Measurements from ENCODE around the gene NT5C1A.

DNA sequence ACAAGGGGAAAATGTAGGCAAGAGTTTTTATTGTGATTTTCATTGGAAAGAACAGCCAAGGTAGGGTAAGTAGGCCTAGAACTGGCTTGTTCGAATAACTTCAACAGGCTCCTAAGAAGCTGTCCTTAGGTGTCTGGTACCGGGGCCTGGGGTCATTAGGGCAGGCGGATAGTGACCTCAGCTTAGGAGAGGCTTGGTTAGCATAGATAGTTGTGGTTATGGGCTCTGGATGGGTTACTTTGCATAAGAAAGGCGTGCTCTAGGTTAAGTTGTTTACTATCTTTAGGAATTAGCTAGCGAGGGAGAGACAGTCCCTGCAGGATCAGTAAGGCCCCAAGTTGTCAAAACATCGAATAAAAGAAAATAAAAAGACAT, 40.0 kb upstream of the NT5C1A start:
- TF ChIP-seq ZFP30 (CRISPR knock-in tag; IDR thresholded peaks at IDR 0.05): no peak
- no peak for TF ChIP-seq PPARA (CRISPR knock-in tag; IDR thresholded peaks at IDR 0.05; ENCODE audit: borderline replicate concordance)
- TF ChIP-seq, protein P1, sequence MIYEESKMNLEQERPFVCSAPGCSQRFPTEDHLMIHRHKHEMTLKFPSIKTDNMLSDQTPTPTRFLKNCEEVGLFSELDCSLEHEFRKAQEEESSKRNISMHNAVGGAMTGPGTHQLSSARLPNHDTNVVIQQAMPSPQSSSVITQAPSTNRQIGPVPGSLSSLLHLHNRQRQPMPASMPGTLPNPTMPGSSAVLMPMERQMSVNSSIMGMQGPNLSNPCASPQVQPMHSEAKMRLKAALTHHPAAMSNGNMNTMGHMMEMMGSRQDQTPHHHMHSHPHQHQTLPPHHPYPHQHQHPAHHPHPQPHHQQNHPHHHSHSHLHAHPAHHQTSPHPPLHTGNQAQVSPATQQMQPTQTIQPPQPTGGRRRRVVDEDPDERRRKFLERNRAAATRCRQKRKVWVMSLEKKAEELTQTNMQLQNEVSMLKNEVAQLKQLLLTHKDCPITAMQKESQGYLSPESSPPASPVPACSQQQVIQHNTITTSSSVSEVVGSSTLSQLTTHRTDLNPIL (CRISPR knock-in tag; IDR thresholded peaks at IDR 0.05; ENCODE audit: low read depth): no peak
- TF ChIP-seq ARNTL (CRISPR knock-in tag; IDR thresholded peaks at IDR 0.05; ENCODE audit: borderline replicate concordance, low read depth): no peak
- no peak for TF ChIP-seq ZFP3 (CRISPR knock-in tag; IDR thresholded peaks at IDR 0.05)
- TF ChIP-seq RARB (CRISPR knock-in tag; IDR thresholded peaks at IDR 0.05): no peak
- no peak for TF ChIP-seq ZC3H10 (CRISPR knock-in tag; IDR thresholded peaks at IDR 0.05)
- no peak for TF ChIP-seq ESRRG (CRISPR knock-in tag; IDR thresholded peaks at IDR 0.05)
- TF ChIP-seq ISL1 (CRISPR knock-in tag; IDR thresholded peaks at IDR 0.05): no peak
- no peak for TF ChIP-seq TOX (CRISPR knock-in tag; IDR thresholded peaks at IDR 0.05; ENCODE audit: borderline replicate concordance)
